Fibroblast of lung (primary cell): ENCODE results near the gene MAPK9. TPM values are rescaled to one million over a fixed set of nuclear protein-coding genes. Genes with fewer than 3 reads are reported as not detected.

ENCODE experiments used
- DNase-seq, 2 donors: peaks; one replicate each; pipeline versions ENCODE4 v3.0.0 to v3.0.0-alpha.2; 2010; ENCODE audit warnings: low read depth in 2 of 2
- H2AFZ ChIP-seq: 2 replicates; pipeline ENCODE4 v1.5.1; 2012; ENCODE audit warnings: low read length, control low read depth, inconsistent platforms
- H3K27ac ChIP-seq: 2 replicates; pipeline ENCODE4 v1.5.1; 2011; ENCODE audit warnings: low read length, control low read depth; ENCODE audit not compliant: insufficient read depth
- H3K27me3 ChIP-seq: 2 replicates; pipeline ENCODE4 v1.5.1; 2011; ENCODE audit warnings: mild to moderate bottlenecking, low read length; ENCODE audit not compliant: control insufficient read depth, insufficient read depth
- H3K36me3 ChIP-seq: 2 replicates; pipeline ENCODE4 v1.5.1; 2011; ENCODE audit warnings: low read length; ENCODE audit not compliant: control insufficient read depth, insufficient read depth
- H3K4me1 ChIP-seq: 2 replicates; pipeline ENCODE4 v1.5.1; 2011; ENCODE audit warnings: low read length; ENCODE audit not compliant: control insufficient read depth, insufficient read depth; ENCODE audit errors: extremely low read depth
- H3K4me2 ChIP-seq: 2 replicates; pipeline ENCODE4 v1.5.1; 2011; ENCODE audit warnings: low read length, control low read depth; ENCODE audit not compliant: insufficient read depth; ENCODE audit errors: extremely low read depth
- H3K4me3 ChIP-seq, 4 experiments: fragments of 200-600 bp in 1 of 4; sonication (generic) in 1 of 4; replicated peaks in 1 of 4; 2 replicates each; pipeline ENCODE4 v1.5.1; 2011 to 2016; ENCODE audit warnings: low read length in 4 of 4, low read depth in 3 of 4, mild to moderate bottlenecking in 3 of 4, control low read depth in 2 of 4, inconsistent platforms in 1 of 4, mixed read lengths in 1 of 4; ENCODE audit not compliant: insufficient read depth in 1 of 4; ENCODE audit errors: control extremely low read depth in 1 of 4
- H3K79me2 ChIP-seq: 2 replicates; pipeline ENCODE4 v1.5.1; 2012; ENCODE audit warnings: mild to moderate bottlenecking, low read length, inconsistent platforms; ENCODE audit not compliant: control insufficient read depth, insufficient read depth
- H3K9ac ChIP-seq: 2 replicates; pipeline ENCODE4 v1.5.1; 2011; ENCODE audit warnings: mild to moderate bottlenecking, low read length, control low read depth; ENCODE audit not compliant: insufficient read depth
- H3K9me3 ChIP-seq: 2 replicates; pipeline ENCODE4 v1.5.1; 2012; ENCODE audit warnings: low read depth, low read length; ENCODE audit not compliant: control insufficient read depth, insufficient read depth
- H4K20me1 ChIP-seq: 2 replicates; pipeline ENCODE4 v1.5.1; 2011; ENCODE audit warnings: low read length; ENCODE audit not compliant: control insufficient read depth, insufficient read depth; ENCODE audit errors: extremely low read depth
- CTCF ChIP-seq, 2 donors: IDR thresholded peaks in 1 of 2; conservative IDR thresholded peaks in 1 of 2; 1 replicate in 1 of 2; 2 replicates in 1 of 2; pipeline ENCODE4 v1.5.1; 2011 to 2012; ENCODE audit warnings: low read length in 2 of 2, control low read depth in 1 of 2, inconsistent platforms in 1 of 2, low read depth in 1 of 2, mild to moderate bottlenecking in 1 of 2
- EZH2 ChIP-seq: IDR thresholded peaks from 2 replicates; pipeline ENCODE4 v1.5.1; 2012; ENCODE audit warnings: low read length, control low read depth, mild to moderate bottlenecking; ENCODE audit errors: missing control alignments
- polyA plus RNA-seq, 2 donors: library from polyadenylated mRNA; depleted of rRNA in 1 of 2; stranded (reverse) in 1 of 2; unstranded in 1 of 2; fragments of >200 nt; gene quantifications; 2 replicates each; pipeline ENCODE4 v1.2.1, GENCODE V29; 2011 to 2012; ENCODE audit warnings: missing spikeins in 1 of 2
- total RNA-seq: library from RNA; depleted of rRNA; stranded (reverse); fragments of >200 nt; gene quantifications from 2 replicates; pipeline ENCODE4 v1.2.1, GENCODE V29; 2014

Gene MAPK9
- total and polyA plus RNA-seq, 2 donors (not counting 1 experiment from before 2014, with no cell fraction given): 27.6 to 36.8 TPM

- H3K9ac ChIP-seq: no peak overlapping the region
- H4K20me1 ChIP-seq: no peaks in the 10 kb centered on the region
- H3K79me2 ChIP-seq: no peaks in the 10 kb centered on the region
- TF ChIP-seq CTCF (conservative IDR thresholded peaks at IDR 0.05 in 1 of 2, IDR thresholded peaks at IDR 0.05 in 1 of 2; ENCODE audit: low read depth in 1 of 2, low read length in 2 of 2) (no peak), EZH2 (no peak)
- peak overlapping the region; percentile 4 for H3K27ac ChIP-seq
- peaks cover 2% of the 10 kb centered on the region for H3K36me3 ChIP-seq
- no peak overlapping the region for H2AFZ ChIP-seq
- DNase-seq: no peak
- H3K27me3 ChIP-seq: no peaks in the 10 kb centered on the region
- H3K9me3 ChIP-seq: no peaks in the 10 kb centered on the region
- H3K4me2 ChIP-seq: peak overlapping the region; percentile 2
- H3K4me3 ChIP-seq: no peak overlapping the region
- H3K4me1 ChIP-seq: peaks cover 10% of the 10 kb centered on the region
These were observed 39.7 kb upstream of the MAPK9 start for GRCh38 chr5:180331647-180331950.

- H3K4me2 ChIP-seq: peak overlapping the region; percentile 4
- H3K4me3 ChIP-seq: no peak overlapping the region
- no peaks in the 10 kb centered on the region for H3K27me3 ChIP-seq
- no peaks in the 10 kb centered on the region for H3K9me3 ChIP-seq
- H3K36me3 ChIP-seq: peaks cover 2% of the 10 kb centered on the region
- H3K79me2 ChIP-seq: no peaks in the 10 kb centered on the region
- peak overlapping the region; percentile 64 for H3K27ac ChIP-seq
- H2AFZ ChIP-seq: no peak overlapping the region
- no peaks in the 10 kb centered on the region for H4K20me1 ChIP-seq
- DNase-seq: peak; percentile 100
- no peak overlapping the region for H3K9ac ChIP-seq
- H3K4me1 ChIP-seq: peaks cover 10% of the 10 kb centered on the region
- TF ChIP-seq CTCF (conservative IDR thresholded peaks at IDR 0.05 in 1 of 2, IDR thresholded peaks at IDR 0.05 in 1 of 2; ENCODE audit: low read depth in 1 of 2, low read length in 2 of 2): no peak
- TF ChIP-seq EZH2: no peak
These were observed 39.1 kb upstream of the MAPK9 start for GRCh38 chr5:180330810-180331646.

GRCh38 chr5:180330270-180330648 is 38.4 kb upstream of the MAPK9 start:
- DNase-seq: no peak
- no peaks in the 10 kb centered on the region for H3K9me3 ChIP-seq
- TF ChIP-seq EZH2 (no peak), CTCF (conservative IDR thresholded peaks at IDR 0.05 in 1 of 2, IDR thresholded peaks at IDR 0.05 in 1 of 2; ENCODE audit: low read depth in 1 of 2, low read length in 2 of 2) (no peak)
- peak overlapping the region; percentile 64 for H3K27ac ChIP-seq
- H2AFZ ChIP-seq: no peak overlapping the region
- no peaks in the 10 kb centered on the region for H3K36me3 ChIP-seq
- H4K20me1 ChIP-seq: no peaks in the 10 kb centered on the region
- H3K4me1 ChIP-seq: peaks cover 10% of the 10 kb centered on the region
- H3K4me3 ChIP-seq: peak overlapping the region in 1 of 4 experiments; percentile 26
- no peaks in the 10 kb centered on the region for H3K27me3 ChIP-seq
- peak overlapping the region; percentile 4 for H3K4me2 ChIP-seq
- H3K9ac ChIP-seq: no peak overlapping the region
- no peaks in the 10 kb centered on the region for H3K79me2 ChIP-seq
